ENCODE results near the gene UBE2U.
"Not testable (repeated sequence)": the region's sequence is repeated elsewhere in the genome, so short reads cannot be mapped to it uniquely, and the experiment has no call there.

Gene UBE2U

DNA sequence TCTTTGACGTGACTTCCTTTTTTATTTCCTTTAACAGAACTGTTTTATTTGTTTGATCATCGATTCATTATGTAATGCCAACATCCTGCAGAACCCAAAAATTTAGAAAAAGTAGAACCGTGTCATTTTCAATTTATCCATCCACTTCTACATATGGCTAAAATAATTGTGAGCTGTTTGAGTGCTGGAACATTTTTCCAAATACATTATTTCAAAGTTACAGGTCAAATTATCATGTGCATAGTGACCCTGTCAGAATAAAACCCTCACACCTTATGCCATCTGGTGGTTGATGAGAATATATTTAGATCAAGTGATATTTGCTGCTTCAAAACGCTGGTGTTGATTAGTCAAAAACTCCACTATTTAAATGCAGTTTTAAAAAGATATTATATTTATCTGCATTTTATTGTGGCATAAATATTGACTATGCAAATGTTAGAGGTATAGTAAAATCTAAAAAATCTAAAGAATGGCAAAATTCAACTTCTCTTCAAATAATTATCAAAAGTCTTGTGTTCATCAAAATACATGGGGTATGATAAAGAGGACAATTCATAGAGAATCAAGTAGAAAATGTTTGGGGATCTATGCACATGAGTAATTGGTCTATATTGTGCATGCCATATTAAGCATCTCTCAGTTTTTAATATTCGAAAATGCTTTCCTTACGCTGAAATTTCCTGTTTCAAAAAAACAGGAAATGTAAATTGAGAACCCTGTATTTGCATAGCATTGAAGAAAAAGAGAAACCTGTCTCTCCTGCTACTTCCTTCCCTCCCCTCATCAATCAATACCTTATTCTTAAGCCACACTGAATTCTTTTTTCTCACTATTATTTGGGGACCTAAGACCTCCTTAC lies 39.7 kb downstream of the UBE2U start:
- no peaks in the 10 kb centered on the region for H3K9me3 ChIP-seq (ENCODE audit: control insufficient read depth, low read depth, low read length)
- peak overlapping the region; percentile 52 for H3K27ac ChIP-seq (ENCODE audit: low read length)
- H3K4me1 ChIP-seq (ENCODE audit: control insufficient read depth, low read depth, low read length), result peaks cover 23% of the 10 kb centered on the region
- H3K36me3 ChIP-seq (ENCODE audit: control insufficient read depth, low read depth, low read length), result no peaks in the 10 kb centered on the region
- H3K4me3 ChIP-seq (ENCODE audit: low read length), result peak overlapping the region; percentile 29
- no peaks in the 10 kb centered on the region for H3K27me3 ChIP-seq (ENCODE audit: control insufficient read depth, insufficient read depth, low read length)
- H3K9ac ChIP-seq (ENCODE audit: low read length), result peak overlapping the region; percentile 12

- Histone ChIP-seq H3K36me3 (ENCODE audit: control insufficient read depth, low read depth, low read length) (no peaks in the 10 kb centered on the region), H3K27ac (ENCODE audit: low read length) (peak overlapping the region; percentile 52), H3K9me3 (ENCODE audit: control insufficient read depth, low read depth, low read length) (no peaks in the 10 kb centered on the region), H3K9ac (ENCODE audit: low read length) (peak overlapping the region; percentile 12), H3K27me3 (ENCODE audit: control insufficient read depth, insufficient read depth, low read length) (no peaks in the 10 kb centered on the region), H3K4me3 (ENCODE audit: low read length) (no peak overlapping the region), H3K4me1 (ENCODE audit: control insufficient read depth, low read depth, low read length) (peaks cover 23% of the 10 kb centered on the region)
Observed at GRCh38 chr1:64243757-64244080, 40.3 kb downstream of the UBE2U start.

DNA sequence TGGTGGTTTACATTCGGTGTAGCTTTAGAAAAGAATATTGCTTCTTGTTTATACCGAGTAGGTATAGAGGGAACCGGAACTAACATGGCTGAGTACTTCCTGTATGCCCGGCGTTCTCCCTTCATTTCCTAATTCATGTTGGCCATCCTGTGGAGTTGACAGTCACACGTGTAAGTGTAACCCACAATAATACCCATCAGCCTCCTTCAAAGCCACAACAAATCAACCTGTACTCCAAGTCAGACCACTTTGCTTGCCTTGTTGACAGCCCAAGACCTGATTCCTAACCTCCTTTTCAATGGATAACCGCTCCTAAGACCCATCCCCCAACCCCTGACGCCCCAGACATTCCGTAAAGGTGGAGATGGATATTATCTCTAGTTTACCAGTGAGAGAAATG lies 42.1 kb downstream of the UBE2U start:
- Histone ChIP-seq H3K4me1 (ENCODE audit: control insufficient read depth, low read depth, low read length) (peaks cover 23% of the 10 kb centered on the region), H3K4me3 (ENCODE audit: low read length) (peak overlapping the region; percentile 6), H3K27ac (ENCODE audit: low read length) (no peak overlapping the region), H3K9ac (ENCODE audit: low read length) (no peak overlapping the region), H3K27me3 (ENCODE audit: control insufficient read depth, insufficient read depth, low read length) (no peaks in the 10 kb centered on the region), H3K36me3 (ENCODE audit: control insufficient read depth, low read depth, low read length) (no peaks in the 10 kb centered on the region), H3K9me3 (ENCODE audit: control insufficient read depth, low read depth, low read length) (no peaks in the 10 kb centered on the region)

GRCh38 chr1:64246294-64246917 lies 43.0 kb downstream of the UBE2U start:
- H3K27me3 ChIP-seq (ENCODE audit: control insufficient read depth, insufficient read depth, low read length), result no peaks in the 10 kb centered on the region
- no peaks in the 10 kb centered on the region for H3K36me3 ChIP-seq (ENCODE audit: control insufficient read depth, low read depth, low read length)
- H3K4me1 ChIP-seq (ENCODE audit: control insufficient read depth, low read depth, low read length), result peaks cover 23% of the 10 kb centered on the region
- no peaks in the 10 kb centered on the region for H3K9me3 ChIP-seq (ENCODE audit: control insufficient read depth, low read depth, low read length)
- no peak overlapping the region for H3K4me3 ChIP-seq (ENCODE audit: low read length)
- H3K9ac ChIP-seq (ENCODE audit: low read length), result no peak overlapping the region
- no peak overlapping the region for H3K27ac ChIP-seq (ENCODE audit: low read length)

GRCh38 chr1:64248065-64248464 lies 44.6 kb downstream of the UBE2U start:
- H3K4me3 ChIP-seq (ENCODE audit: low read length), result no peak overlapping the region
- no peaks in the 10 kb centered on the region for H3K27me3 ChIP-seq (ENCODE audit: control insufficient read depth, insufficient read depth, low read length)
- no peak overlapping the region for H3K27ac ChIP-seq (ENCODE audit: low read length)
- H3K9ac ChIP-seq (ENCODE audit: low read length), result no peak overlapping the region
- no peaks in the 10 kb centered on the region for H3K36me3 ChIP-seq (ENCODE audit: control insufficient read depth, low read depth, low read length)
- H3K9me3 ChIP-seq (ENCODE audit: control insufficient read depth, low read depth, low read length), result no peaks in the 10 kb centered on the region
- H3K4me1 ChIP-seq (ENCODE audit: control insufficient read depth, low read depth, low read length), result peaks cover 23% of the 10 kb centered on the region

DNA sequence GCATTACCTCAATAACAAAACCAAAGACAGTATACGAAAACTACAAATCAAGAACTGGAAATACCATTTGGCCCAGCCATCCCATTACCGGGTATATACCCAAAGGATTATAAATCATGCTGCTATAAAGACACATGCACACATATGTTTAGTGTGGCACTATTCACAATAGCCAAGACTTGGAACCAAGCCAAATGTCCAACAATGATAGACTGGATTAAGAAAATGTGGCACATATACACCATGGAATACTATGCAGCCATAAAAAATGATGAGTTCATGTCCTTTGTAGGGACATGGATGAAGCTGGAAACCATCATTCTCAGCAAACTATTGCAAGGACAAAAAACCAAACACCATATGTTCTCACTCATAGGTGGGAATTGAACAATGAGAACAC lies 47.0 kb downstream of the UBE2U start:
- not testable (repeated sequence) for H3K4me1 ChIP-seq (ENCODE audit: control insufficient read depth, low read depth, low read length); H3K36me3 ChIP-seq (ENCODE audit: control insufficient read depth, low read depth, low read length); H3K9me3 ChIP-seq (ENCODE audit: control insufficient read depth, low read depth, low read length); H3K27ac ChIP-seq (ENCODE audit: low read length); H3K4me3 ChIP-seq (ENCODE audit: low read length); H3K9ac ChIP-seq (ENCODE audit: low read length); H3K27me3 ChIP-seq (ENCODE audit: control insufficient read depth, insufficient read depth, low read length)

- Histone ChIP-seq H3K27me3 (ENCODE audit: control insufficient read depth, insufficient read depth, low read length) (no peaks in the 10 kb centered on the region), H3K27ac (ENCODE audit: low read length) (no peak overlapping the region), H3K9me3 (ENCODE audit: control insufficient read depth, low read depth, low read length) (no peaks in the 10 kb centered on the region), H3K4me3 (ENCODE audit: low read length) (no peak overlapping the region), H3K36me3 (ENCODE audit: control insufficient read depth, low read depth, low read length) (no peaks in the 10 kb centered on the region), H3K4me1 (ENCODE audit: control insufficient read depth, low read depth, low read length) (no peaks in the 10 kb centered on the region), H3K9ac (ENCODE audit: low read length) (no peak overlapping the region)
Observed at GRCh38 chr1:64251971-64252370, 48.5 kb downstream of the UBE2U start.

- H3K27ac ChIP-seq (ENCODE audit: low read length); H3K27me3 ChIP-seq (ENCODE audit: control insufficient read depth, insufficient read depth, low read length); H3K9ac ChIP-seq (ENCODE audit: low read length); H3K9me3 ChIP-seq (ENCODE audit: control insufficient read depth, low read depth, low read length); H3K4me1 ChIP-seq (ENCODE audit: control insufficient read depth, low read depth, low read length); H3K36me3 ChIP-seq (ENCODE audit: control insufficient read depth, low read depth, low read length); H3K4me3 ChIP-seq (ENCODE audit: low read length): not testable (repeated sequence)
Observed at GRCh38 chr1:64257233-64257632, 53.8 kb downstream of the UBE2U start.

DNA sequence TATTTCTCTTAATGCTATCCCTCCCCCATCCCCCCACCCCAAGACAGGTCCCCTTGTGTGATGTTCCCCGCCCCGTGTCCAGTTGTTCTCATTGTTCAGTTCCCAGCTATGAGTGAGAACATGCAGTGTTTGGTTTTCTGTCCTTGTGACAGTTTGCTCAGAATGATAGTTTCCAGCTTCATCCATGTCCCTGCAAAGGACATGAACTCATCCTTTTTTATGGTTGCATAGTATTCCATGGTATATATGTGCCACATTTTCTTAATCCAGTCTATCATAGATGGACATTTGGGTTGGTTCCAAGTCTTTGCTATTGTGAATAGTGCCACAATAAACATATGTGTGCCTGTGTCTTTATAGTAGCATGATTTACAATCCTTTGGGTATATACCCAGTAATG lies 55.0 kb downstream of the UBE2U start:
- H3K27me3 ChIP-seq (ENCODE audit: control insufficient read depth, insufficient read depth, low read length); H3K27ac ChIP-seq (ENCODE audit: low read length); H3K9me3 ChIP-seq (ENCODE audit: control insufficient read depth, low read depth, low read length); H3K4me1 ChIP-seq (ENCODE audit: control insufficient read depth, low read depth, low read length); H3K4me3 ChIP-seq (ENCODE audit: low read length); H3K9ac ChIP-seq (ENCODE audit: low read length); H3K36me3 ChIP-seq (ENCODE audit: control insufficient read depth, low read depth, low read length): not testable (repeated sequence)

DNA sequence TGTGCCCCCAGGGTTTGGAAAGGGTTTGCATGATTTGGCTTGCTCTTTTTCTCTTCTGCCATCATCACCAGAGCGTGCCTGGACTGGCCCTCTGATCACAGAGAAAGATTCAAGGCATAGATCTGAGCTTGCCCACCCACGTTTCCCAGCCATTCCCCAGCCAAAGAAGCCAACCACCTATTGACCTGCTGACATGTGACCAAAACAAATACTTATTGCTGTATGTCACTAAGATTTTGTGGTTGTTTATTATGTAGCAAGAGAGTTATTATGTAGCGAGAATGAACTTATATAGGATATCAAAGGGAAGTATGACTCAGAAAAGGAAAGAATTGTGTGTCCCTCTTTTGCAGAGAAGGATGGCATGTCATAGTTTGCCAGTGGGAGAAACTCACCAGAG lies 59.9 kb downstream of the UBE2U start:
- Histone ChIP-seq H3K36me3 (ENCODE audit: control insufficient read depth, low read depth, low read length) (no peaks in the 10 kb centered on the region), H3K9me3 (ENCODE audit: control insufficient read depth, low read depth, low read length) (no peaks in the 10 kb centered on the region), H3K27ac (ENCODE audit: low read length) (no peak overlapping the region), H3K4me1 (ENCODE audit: control insufficient read depth, low read depth, low read length) (no peaks in the 10 kb centered on the region), H3K9ac (ENCODE audit: low read length) (no peak overlapping the region), H3K4me3 (ENCODE audit: low read length) (no peak overlapping the region), H3K27me3 (ENCODE audit: control insufficient read depth, insufficient read depth, low read length) (no peaks in the 10 kb centered on the region)

DNA sequence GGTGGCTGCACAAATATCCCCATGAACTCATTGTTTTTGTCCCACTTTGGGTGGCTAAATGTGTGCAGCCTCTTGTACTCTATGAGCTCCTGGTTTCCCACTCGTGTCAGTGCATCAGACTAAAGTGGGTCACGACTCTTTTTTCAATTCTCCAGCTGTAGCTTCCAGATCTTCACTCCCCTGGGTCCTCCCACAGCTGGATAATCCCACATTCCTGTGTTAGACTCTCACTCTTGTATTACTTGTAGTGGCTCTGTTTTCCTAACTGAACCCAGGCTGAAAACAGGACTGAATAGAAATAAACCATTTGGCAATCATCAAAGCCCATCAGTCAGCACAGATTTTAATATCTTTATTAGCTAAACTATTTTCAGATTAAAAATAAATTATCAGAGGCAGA lies 60.4 kb downstream of the UBE2U start:
- Histone ChIP-seq H3K27me3 (ENCODE audit: control insufficient read depth, insufficient read depth, low read length) (no peaks in the 10 kb centered on the region), H3K9ac (ENCODE audit: low read length) (no peak overlapping the region), H3K4me1 (ENCODE audit: control insufficient read depth, low read depth, low read length) (no peaks in the 10 kb centered on the region), H3K9me3 (ENCODE audit: control insufficient read depth, low read depth, low read length) (no peaks in the 10 kb centered on the region), H3K36me3 (ENCODE audit: control insufficient read depth, low read depth, low read length) (no peaks in the 10 kb centered on the region), H3K27ac (ENCODE audit: low read length) (no peak overlapping the region), H3K4me3 (ENCODE audit: low read length) (no peak overlapping the region)

- Histone ChIP-seq H3K4me3 (ENCODE audit: low read length) (no peak overlapping the region), H3K27me3 (ENCODE audit: control insufficient read depth, insufficient read depth, low read length) (no peaks in the 10 kb centered on the region), H3K4me1 (ENCODE audit: control insufficient read depth, low read depth, low read length) (no peaks in the 10 kb centered on the region), H3K27ac (ENCODE audit: low read length) (no peak overlapping the region), H3K9ac (ENCODE audit: low read length) (no peak overlapping the region), H3K9me3 (ENCODE audit: control insufficient read depth, low read depth, low read length) (no peaks in the 10 kb centered on the region), H3K36me3 (ENCODE audit: control insufficient read depth, low read depth, low read length) (no peaks in the 10 kb centered on the region)
Observed at GRCh38 chr1:64265141-64265540, 61.7 kb downstream of the UBE2U start.

Data from iPS-18a (cell line).